H9 (cell line): ENCODE results near the gene EPS8L1. TPM values are rescaled to one million over a fixed set of nuclear protein-coding genes. Genes with fewer than 3 reads are reported as not detected.

Experiments used
- DNase-seq: peaks from one replicate; pipeline ENCODE4 v3.0.0-alpha.2; 2017
- H2AFZ ChIP-seq: one replicate; pipeline ENCODE4 v1.6.1; 2013; ENCODE audit warnings: mild to moderate bottlenecking, low read length, control low read depth, moderate library complexity
- H2AK5ac ChIP-seq: 2 replicates; pipeline ENCODE4 v1.6.1; 2013; ENCODE audit warnings: low read length, control low read depth, mixed read lengths; ENCODE audit not compliant: insufficient read length
- H2BK120ac ChIP-seq: one replicate; pipeline ENCODE4 v1.6.1; 2013; ENCODE audit warnings: low read depth, mild to moderate bottlenecking, low read length, control low read depth, inconsistent platforms; ENCODE audit not compliant: poor library complexity, severe bottlenecking
- H2BK12ac ChIP-seq: 2 replicates; pipeline ENCODE4 v1.6.1; 2013; ENCODE audit warnings: low read length, control low read depth, mixed read lengths, low read depth; ENCODE audit not compliant: insufficient read length
- H2BK15ac ChIP-seq: 2 replicates; pipeline ENCODE4 v1.6.1; 2013; ENCODE audit warnings: low read depth, low read length, control low read depth
- H2BK20ac ChIP-seq: one replicate; pipeline ENCODE4 v1.6.1; 2013; ENCODE audit warnings: low read depth, mild to moderate bottlenecking, low read length, control low read depth, inconsistent platforms; ENCODE audit not compliant: poor library complexity, severe bottlenecking
- H2BK5ac ChIP-seq: 2 replicates; pipeline ENCODE4 v1.6.1; 2013; ENCODE audit warnings: low read length, control low read depth, mixed read lengths; ENCODE audit not compliant: insufficient read length
- H3K14ac ChIP-seq: 2 replicates; pipeline ENCODE4 v1.6.1; 2013; ENCODE audit warnings: low read length, control low read depth; ENCODE audit not compliant: insufficient read depth
- H3K18ac ChIP-seq: 2 replicates; pipeline ENCODE4 v1.6.1; 2013; ENCODE audit warnings: low read depth, mild to moderate bottlenecking, mixed read lengths, low read length, control low read depth; ENCODE audit not compliant: insufficient read length
- H3K23ac ChIP-seq: 2 replicates; pipeline ENCODE4 v1.6.1; 2013; ENCODE audit warnings: low read length, control low read depth, mixed read lengths, low read depth; ENCODE audit not compliant: insufficient read length
- H3K23me2 ChIP-seq: 2 replicates; pipeline ENCODE4 v1.6.1; 2013; ENCODE audit warnings: low read depth, mild to moderate bottlenecking, mixed read lengths, low read length, control low read depth; ENCODE audit not compliant: insufficient read length, poor library complexity, severe bottlenecking
- H3K27ac ChIP-seq: 2 replicates; pipeline ENCODE4 v1.5.1; 2013; ENCODE audit warnings: low read length, control low read depth, mixed read lengths, low read depth; ENCODE audit not compliant: insufficient read length
- H3K27me3 ChIP-seq: 2 replicates; pipeline ENCODE4 v1.6.1; 2013; ENCODE audit warnings: low read length, control low read depth, inconsistent platforms; ENCODE audit not compliant: insufficient read depth
- H3K4ac ChIP-seq: 2 replicates; pipeline ENCODE4 v1.6.1; 2013; ENCODE audit warnings: low read depth, mild to moderate bottlenecking, control low read depth, inconsistent platforms, low read length, moderate library complexity
- H3K4me1 ChIP-seq: 2 replicates; pipeline ENCODE4 v1.6.1; 2013; ENCODE audit warnings: low read length, control low read depth, inconsistent platforms; ENCODE audit not compliant: insufficient read depth
- H3K4me2 ChIP-seq: 2 replicates; pipeline ENCODE4 v1.6.1; 2013; ENCODE audit warnings: low read length, control low read depth, mixed read lengths; ENCODE audit not compliant: insufficient read length, insufficient read depth
- H3K56ac ChIP-seq: 2 replicates; pipeline ENCODE4 v1.6.1; 2013; ENCODE audit warnings: low read depth, mild to moderate bottlenecking, mixed read lengths, low read length, control low read depth; ENCODE audit not compliant: insufficient read length
- H3K79me1 ChIP-seq: 2 replicates; pipeline ENCODE4 v1.6.1; 2013; ENCODE audit warnings: low read depth, mild to moderate bottlenecking, moderate library complexity, low read length, control low read depth, inconsistent platforms; ENCODE audit not compliant: insufficient read depth, poor library complexity, severe bottlenecking
- H3K79me2 ChIP-seq: 2 replicates; pipeline ENCODE4 v1.6.1; 2013; ENCODE audit warnings: low read length, control low read depth, inconsistent platforms; ENCODE audit not compliant: insufficient read depth
- H3K9ac ChIP-seq: 2 replicates; pipeline ENCODE4 v1.6.1; 2013; ENCODE audit warnings: low read length, control low read depth, mixed read lengths; ENCODE audit not compliant: insufficient read length; ENCODE audit errors: extremely low read depth
- H3K9me3 ChIP-seq: one replicate; pipeline ENCODE4 v1.6.1; 2013; ENCODE audit warnings: low read depth, low read length, inconsistent platforms; ENCODE audit not compliant: control insufficient read depth
- H3T11ph ChIP-seq: one replicate; pipeline ENCODE4 v1.6.1; 2013; ENCODE audit warnings: mild to moderate bottlenecking, low read length, control low read depth, inconsistent platforms
- H4K20me1 ChIP-seq: one replicate; pipeline ENCODE4 v1.6.1; 2013; ENCODE audit not compliant: control insufficient read depth, insufficient read length, insufficient read depth
- H4K5ac ChIP-seq: 2 replicates; pipeline ENCODE4 v1.6.1; 2013; ENCODE audit warnings: low read depth, mild to moderate bottlenecking, mixed read lengths, low read length, control low read depth; ENCODE audit not compliant: insufficient read length
- H4K8ac ChIP-seq: replicated peaks from 2 replicates; pipeline ENCODE4 v1.6.1; 2013; ENCODE audit warnings: low read length, control low read depth, mixed read lengths, low read depth; ENCODE audit not compliant: insufficient read length
- H4K91ac ChIP-seq: 2 replicates; pipeline ENCODE4 v1.6.1; 2013; ENCODE audit warnings: low read depth, mild to moderate bottlenecking, moderate library complexity, mixed read lengths, low read length, control low read depth; ENCODE audit not compliant: insufficient read length
- H3K27ac Mint-ChIP-seq, 3 experiments: 2 replicates in 2 of 3; 3 replicates in 1 of 3; pipeline ENCODE4 v1.8.0; 2020 to 2021; ENCODE audit warnings: mixed read lengths in 3 of 3, mild to moderate bottlenecking in 1 of 3, moderate library complexity in 1 of 3
- H3K27me3 Mint-ChIP-seq: 2 replicates; pipeline ENCODE4 v1.8.0; 2021; ENCODE audit warnings: low read depth, mild to moderate bottlenecking, moderate library complexity, mixed read lengths
- H3K36me3 Mint-ChIP-seq, 3 experiments: 2 replicates in 2 of 3; 3 replicates in 1 of 3; pipeline ENCODE4 v1.8.0; 2020 to 2021; ENCODE audit warnings: low read depth in 3 of 3, mixed read lengths in 3 of 3; ENCODE audit not compliant: insufficient read depth in 1 of 3
- H3K4me1 Mint-ChIP-seq, 2 experiments: 2 replicates each; pipeline ENCODE4 v1.8.0; 2020; ENCODE audit warnings: mixed read lengths in 2 of 2
- H3K4me3 Mint-ChIP-seq, 2 experiments: 2 replicates in 1 of 2; 3 replicates in 1 of 2; pipeline ENCODE4 v1.8.0; 2020 to 2021; ENCODE audit warnings: mild to moderate bottlenecking in 2 of 2, mixed read lengths in 2 of 2, moderate library complexity in 1 of 2
- H3K9me3 Mint-ChIP-seq, 2 experiments: 2 replicates in 1 of 2; 3 replicates in 1 of 2; pipeline ENCODE4 v1.8.0; 2020; ENCODE audit warnings: mild to moderate bottlenecking in 2 of 2, mixed read lengths in 2 of 2, moderate library complexity in 1 of 2
- CTCF ChIP-seq: fragments of 200-600 bp; sonication (generic); conservative IDR thresholded peaks from 3 replicates; pipeline ENCODE4 v1.8.0; 2021; ENCODE audit warnings: antibody characterized with exemption, mild to moderate bottlenecking
- whole genome bisulfite sequencing: extraction: QIAGEN DNeasy Blood & Tissue Kit; methylation state at CpG from one replicate; pipeline ENCODE4 v1.1.7; 2013; ENCODE audit warnings: missing lambda C conversion rate, low lambda C conversion rate, mixed read lengths; ENCODE audit not compliant: insufficient read length; ENCODE audit errors: extremely low coverage; 5-methylcytosine and 5-hydroxymethylcytosine counted together
- total RNA-seq: library from RNA; stranded (reverse); gene quantifications from 2 replicates; pipeline ENCODE4 v1.2.1, GENCODE V29; 2021

Gene EPS8L1
- total RNA-seq, 1 experiment from 2014 or later: 24.0 TPM

- WGBS: no CpG with 5 or more reads among the region's 17 CpGs
- H3K9me3 Mint-ChIP-seq: no peaks in the 10 kb centered on the region
- Histone ChIP-seq H2BK20ac (no peak overlapping the region), H4K5ac (no peak overlapping the region), H3K23me2 (no peaks in the 10 kb centered on the region), H3K9me3 (no peaks in the 10 kb centered on the region), H3K27ac (no peak overlapping the region), H3K18ac (no peak overlapping the region), H4K20me1 (no peaks in the 10 kb centered on the region), H3T11ph (no peak overlapping the region), H4K91ac (no peak overlapping the region), H3K56ac (no peak overlapping the region), H3K14ac (no peak overlapping the region), H3K79me1 (no peaks in the 10 kb centered on the region), H3K4me2 (no peak overlapping the region), H3K23ac (no peak overlapping the region), H3K27me3 (no peaks in the 10 kb centered on the region), H3K4ac (no peak overlapping the region), H2BK12ac (no peak overlapping the region), H2AK5ac (no peak overlapping the region), H3K9ac (no peak overlapping the region), H4K8ac (no peak overlapping the region), H2AFZ (no peak overlapping the region), H3K79me2 (no peaks in the 10 kb centered on the region), H2BK15ac (no peak overlapping the region), H3K4me1 (no peaks in the 10 kb centered on the region), H2BK120ac (no peak overlapping the region), H2BK5ac (no peak overlapping the region)
- no peaks in the 10 kb centered on the region for H3K4me1 Mint-ChIP-seq
- H3K36me3 Mint-ChIP-seq: peaks cover 31 to 79% (median 48%) of the 10 kb centered on the region in 3 experiments
- no peak overlapping the region for H3K27ac Mint-ChIP-seq
- no peak for TF ChIP-seq CTCF
- no peak for DNase-seq
- H3K27me3 Mint-ChIP-seq: no peaks in the 10 kb centered on the region
- H3K4me3 Mint-ChIP-seq: no peak overlapping the region
Measured at GRCh38 chr19:55046975-55047622, 28.6 kb upstream of the EPS8L1 start.
